ENCODE data around the gene MCL1. TPM values are rescaled to one million over a fixed set of nuclear protein-coding genes. Genes with fewer than 3 reads are reported as not detected.
"Not testable (repeated sequence)": the region's sequence is repeated elsewhere in the genome, so short reads cannot be mapped to it uniquely, and the experiment has no call there.

Gene MCL1
- total and polyA plus RNA-seq, 4 donors = 109 to 336 (median 300) TPM

- no peak for TF ChIP-seq CTCF (IDR thresholded peaks at IDR 0.05; ENCODE audit: control extremely low read depth, extremely low read depth)
- no peak overlapping the region for H3K9ac ChIP-seq (ENCODE audit: insufficient read depth in 1 of 2, low read length in 2 of 2)
Observed at GRCh38 chr1:150596976-150597375, 17.6 kb upstream of the MCL1 start.

DNA sequence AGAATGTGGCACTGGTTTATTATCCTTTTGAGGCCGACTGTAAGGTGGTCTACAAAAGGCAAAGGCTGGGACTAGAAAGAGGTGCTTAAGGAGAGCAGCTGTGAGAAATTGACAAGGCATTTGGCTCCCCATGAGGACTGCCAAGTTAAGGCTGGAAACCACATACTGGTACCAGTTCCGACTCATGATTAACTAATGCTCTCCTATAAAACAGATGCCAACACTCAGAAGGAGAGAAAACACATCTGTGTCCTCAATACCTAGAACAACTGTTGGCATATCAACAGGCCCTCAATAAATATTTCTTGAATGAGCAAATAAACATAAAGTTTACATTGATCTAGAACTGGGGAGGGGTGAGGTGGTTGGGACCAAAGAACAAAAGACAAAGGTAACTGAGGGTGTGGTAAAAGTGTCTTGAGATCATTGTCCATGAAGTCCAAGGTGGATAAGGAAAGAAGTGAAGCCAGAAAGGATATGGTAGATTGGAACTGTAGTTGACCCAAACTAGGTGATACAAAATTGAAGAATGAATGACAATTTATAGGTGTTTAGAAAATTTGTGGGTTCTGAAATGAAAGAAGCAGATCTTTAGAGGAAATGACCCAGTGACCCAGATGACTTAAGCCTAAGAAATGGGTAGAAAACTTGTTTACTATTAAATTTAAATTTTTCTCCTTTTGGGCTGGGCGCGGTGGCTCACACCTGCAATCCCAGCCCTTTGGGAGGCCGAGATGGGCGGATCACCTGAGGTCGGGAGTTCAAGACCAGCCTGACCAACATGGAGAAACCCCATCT lies 16.9 kb upstream of the MCL1 start:
- ATAC-seq (ENCODE audit: insufficient read depth, low FRiP score) (no peak), DNase-seq (no peak)
- H3K4me1 ChIP-seq (ENCODE audit: control insufficient read depth in 5 of 5, insufficient read depth in 5 of 5, low read length in 5 of 5) = peaks cover 0 to 4% (median 0%) of the 10 kb centered on the region in 5 donors
- no peaks in the 10 kb centered on the region for H3K27me3 ChIP-seq (ENCODE audit: control insufficient read depth in 3 of 3, insufficient read depth in 3 of 3, low read length in 2 of 3)
- WGBS, 2 donors = 92 to 94% methylated on average over 7 of the region's 7 CpGs
- H3K27ac ChIP-seq (ENCODE audit: low read depth in 1 of 2, low read length in 1 of 2) = no peak overlapping the region
- H3K9ac ChIP-seq (ENCODE audit: insufficient read depth in 1 of 2, low read length in 2 of 2) = no peak overlapping the region
- no peak overlapping the region for H3K4me3 ChIP-seq
- peaks cover 0 to 4% (median 0%) of the 10 kb centered on the region in 4 donors for H3K36me3 ChIP-seq (ENCODE audit: control insufficient read depth in 4 of 4, insufficient read depth in 4 of 4, low read length in 4 of 4)
- H3K9me3 ChIP-seq (ENCODE audit: control insufficient read depth in 4 of 4, insufficient read depth in 3 of 4, low read length in 3 of 4) = no peaks in the 10 kb centered on the region
- TF ChIP-seq CTCF (IDR thresholded peaks at IDR 0.05; ENCODE audit: control extremely low read depth, extremely low read depth) = no peak

More at GRCh38 chr1:150596976-150597375, 17.6 kb upstream of the MCL1 start:
- no peaks in the 10 kb centered on the region for H3K9me3 ChIP-seq (ENCODE audit: control insufficient read depth in 4 of 4, insufficient read depth in 3 of 4, low read length in 3 of 4)
- no peak overlapping the region for H3K27ac ChIP-seq (ENCODE audit: low read depth in 1 of 2, low read length in 1 of 2)
- DNase-seq = peak in 2 of 3 donors; percentile 16 to 19
- H3K36me3 ChIP-seq (ENCODE audit: control insufficient read depth in 4 of 4, insufficient read depth in 4 of 4, low read length in 4 of 4) = peaks cover 0 to 4% (median 0%) of the 10 kb centered on the region in 4 donors
- no peaks in the 10 kb centered on the region for H3K27me3 ChIP-seq (ENCODE audit: control insufficient read depth in 3 of 3, insufficient read depth in 3 of 3, low read length in 2 of 3)
- peaks cover 0 to 4% (median 0%) of the 10 kb centered on the region in 5 donors for H3K4me1 ChIP-seq (ENCODE audit: control insufficient read depth in 5 of 5, insufficient read depth in 5 of 5, low read length in 5 of 5)
- ATAC-seq (ENCODE audit: insufficient read depth, low FRiP score) = no peak
- no peak overlapping the region for H3K4me3 ChIP-seq
- WGBS, 2 donors = 63 to 83% methylated on average over 3 of the region's 3 CpGs

GRCh38 chr1:150582371-150582770 lies 3.0 kb upstream of the MCL1 start:
- Histone ChIP-seq H3K27me3 (ENCODE audit: control insufficient read depth in 3 of 3, insufficient read depth in 3 of 3, low read length in 2 of 3) (no peaks in the 10 kb centered on the region), H3K4me3 (no peak overlapping the region), H3K9me3 (ENCODE audit: control insufficient read depth in 4 of 4, insufficient read depth in 3 of 4, low read length in 3 of 4) (no peaks in the 10 kb centered on the region), H3K36me3 (ENCODE audit: control insufficient read depth in 4 of 4, insufficient read depth in 4 of 4, low read length in 4 of 4) (peaks cover 0 to 18% (median 3%) of the 10 kb centered on the region in 4 donors), H3K4me1 (ENCODE audit: control insufficient read depth in 5 of 5, insufficient read depth in 5 of 5, low read length in 5 of 5) (peaks cover 0 to 7% (median 0%) of the 10 kb centered on the region in 5 donors), H3K9ac (ENCODE audit: insufficient read depth in 1 of 2, low read length in 2 of 2) (no peak overlapping the region), H3K27ac (ENCODE audit: low read depth in 1 of 2, low read length in 1 of 2) (no peak overlapping the region)
- TF ChIP-seq CTCF (IDR thresholded peaks at IDR 0.05; ENCODE audit: control extremely low read depth, extremely low read depth) = no peak
- no peak for ATAC-seq (ENCODE audit: insufficient read depth, low FRiP score)
- DNase-seq = no peak
- WGBS, 2 donors = 76 to 95% methylated on average over 2 of the region's 2 CpGs

GRCh38 chr1:150581962-150582361 lies 2.6 kb upstream of the MCL1 start:
- not testable (repeated sequence) for H3K9ac ChIP-seq (ENCODE audit: insufficient read depth in 1 of 2, low read length in 2 of 2); ATAC-seq (ENCODE audit: insufficient read depth, low FRiP score); H3K9me3 ChIP-seq (ENCODE audit: control insufficient read depth in 4 of 4, insufficient read depth in 3 of 4, low read length in 3 of 4); DNase-seq; H3K27me3 ChIP-seq (ENCODE audit: control insufficient read depth in 3 of 3, insufficient read depth in 3 of 3, low read length in 2 of 3); H3K4me3 ChIP-seq; H3K27ac ChIP-seq (ENCODE audit: low read depth in 1 of 2, low read length in 1 of 2)
- Histone ChIP-seq H3K4me1 (ENCODE audit: control insufficient read depth in 5 of 5, insufficient read depth in 5 of 5, low read length in 5 of 5) (peaks cover 0 to 11% (median 0%) of the 10 kb centered on the region in 5 donors), H3K36me3 (ENCODE audit: control insufficient read depth in 4 of 4, insufficient read depth in 4 of 4, low read length in 4 of 4) (peaks cover under 1 to 22% (median 7%) of the 10 kb centered on the region in 4 donors)
- 97% methylated on average over 14 of the region's 14 CpGs for WGBS, 2 donors

DNA sequence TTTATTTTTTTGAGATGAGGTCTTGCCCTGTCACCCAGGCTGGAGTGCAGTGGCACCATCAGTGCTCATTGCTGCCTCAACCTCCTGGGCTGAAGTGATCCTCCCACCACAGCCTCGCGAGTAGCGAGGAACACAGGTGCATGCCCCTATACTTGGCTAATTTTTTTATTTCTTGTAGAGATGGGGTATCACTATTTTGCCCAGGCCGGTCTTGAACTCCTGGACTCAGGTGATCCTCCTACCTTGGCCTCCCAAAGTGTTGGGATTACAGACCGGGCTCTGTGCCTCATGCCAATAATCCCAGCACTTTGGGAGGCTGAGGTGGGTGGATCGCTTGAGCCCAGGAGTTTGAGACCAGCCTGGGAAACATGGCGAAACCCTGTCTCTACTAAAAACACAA lies 2.0 kb upstream of the MCL1 start:
- H3K4me1 ChIP-seq (ENCODE audit: control insufficient read depth in 5 of 5, insufficient read depth in 5 of 5, low read length in 5 of 5) = peaks cover 0 to 16% (median 0%) of the 10 kb centered on the region in 5 donors
- H3K4me3 ChIP-seq; H3K9ac ChIP-seq (ENCODE audit: insufficient read depth in 1 of 2, low read length in 2 of 2); H3K27ac ChIP-seq (ENCODE audit: low read depth in 1 of 2, low read length in 1 of 2); H3K9me3 ChIP-seq (ENCODE audit: control insufficient read depth in 4 of 4, insufficient read depth in 3 of 4, low read length in 3 of 4); H3K27me3 ChIP-seq (ENCODE audit: control insufficient read depth in 3 of 3, insufficient read depth in 3 of 3, low read length in 2 of 3); ATAC-seq (ENCODE audit: insufficient read depth, low FRiP score); DNase-seq: not testable (repeated sequence)
- H3K36me3 ChIP-seq (ENCODE audit: control insufficient read depth in 4 of 4, insufficient read depth in 4 of 4, low read length in 4 of 4) = peaks cover 4 to 26% (median 10%) of the 10 kb centered on the region in 4 donors
- 95 to 98% methylated on average over 7 of the region's 7 CpGs for WGBS, 2 donors

DNA sequence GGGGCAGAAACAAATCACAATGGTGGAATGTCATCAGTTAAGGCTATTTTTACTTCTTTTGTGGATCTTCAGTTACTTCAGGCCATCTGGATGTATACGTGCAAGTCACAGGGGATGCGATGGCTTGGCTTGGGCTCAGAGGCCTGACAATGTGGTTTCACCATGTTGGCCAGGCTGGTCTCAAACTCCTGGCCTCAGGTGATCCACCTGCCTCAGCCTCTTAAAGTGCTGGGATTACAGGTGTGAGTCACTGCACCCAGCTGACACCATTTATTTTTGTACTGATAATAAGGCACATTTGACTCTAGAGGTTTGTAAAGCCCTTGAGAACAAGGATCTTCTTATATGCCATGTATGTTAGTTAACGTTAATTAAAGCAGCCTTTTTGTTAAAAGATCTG lies 1.6 kb upstream of the MCL1 start:
- H3K9ac ChIP-seq (ENCODE audit: insufficient read depth in 1 of 2, low read length in 2 of 2); H3K9me3 ChIP-seq (ENCODE audit: control insufficient read depth in 4 of 4, insufficient read depth in 3 of 4, low read length in 3 of 4); ATAC-seq (ENCODE audit: insufficient read depth, low FRiP score); H3K27me3 ChIP-seq (ENCODE audit: control insufficient read depth in 3 of 3, insufficient read depth in 3 of 3, low read length in 2 of 3); DNase-seq; H3K27ac ChIP-seq (ENCODE audit: low read depth in 1 of 2, low read length in 1 of 2); H3K4me3 ChIP-seq: not testable (repeated sequence)
- 94 to 96% methylated on average over 3 of the region's 3 CpGs for WGBS, 2 donors
- peaks cover 4 to 31% (median 12%) of the 10 kb centered on the region in 4 donors for H3K36me3 ChIP-seq (ENCODE audit: control insufficient read depth in 4 of 4, insufficient read depth in 4 of 4, low read length in 4 of 4)
- peaks cover 0 to 21% (median 1%) of the 10 kb centered on the region in 5 donors for H3K4me1 ChIP-seq (ENCODE audit: control insufficient read depth in 5 of 5, insufficient read depth in 5 of 5, low read length in 5 of 5)
